Measurements from ENCODE around the gene CRB2.
A peak's percentile ranks its signal among the peaks of the same experiment; 100 is the strongest.
"Not testable (repeated sequence)": the region's sequence is repeated elsewhere in the genome, so short reads cannot be mapped to it uniquely, and the experiment has no call there.

CRB2 gene

GRCh38 chr9:123327697-123328100 is 28.3 kb upstream of the CRB2 start:
- no peak for DNase-seq

DNA sequence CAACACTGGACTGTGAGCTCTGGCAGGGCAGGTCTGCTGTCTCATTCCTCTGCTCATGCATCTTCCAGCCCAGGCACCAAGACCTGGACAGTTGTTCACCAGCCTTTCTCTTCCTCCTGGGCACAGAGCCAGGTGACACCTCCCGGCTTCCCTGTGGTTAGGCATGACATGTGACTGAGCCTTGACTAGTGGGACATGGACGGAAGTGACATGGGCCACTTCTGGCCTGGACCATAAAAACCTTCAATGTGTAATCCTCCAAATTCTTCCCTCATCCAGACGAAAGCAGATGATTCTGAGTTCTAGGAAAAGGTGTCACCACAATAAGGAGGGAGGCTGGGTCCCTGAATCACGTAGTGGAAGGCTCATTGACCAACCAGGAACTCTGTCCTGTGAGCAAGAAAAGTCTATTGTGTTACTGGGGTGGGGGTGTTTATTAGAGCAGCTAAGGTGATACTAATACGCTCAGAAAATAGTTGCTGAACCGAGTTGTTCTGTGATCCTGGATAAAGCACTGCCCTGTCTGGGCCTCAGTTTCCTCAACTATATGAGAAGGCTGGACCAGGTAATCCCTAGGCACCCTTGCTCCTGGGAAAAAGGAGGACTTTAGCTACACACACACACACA is 26.6 kb upstream of the CRB2 start:
- peak in 6 of 56 donors; percentile 11 to 30 (median 18) for DNase-seq

DNA sequence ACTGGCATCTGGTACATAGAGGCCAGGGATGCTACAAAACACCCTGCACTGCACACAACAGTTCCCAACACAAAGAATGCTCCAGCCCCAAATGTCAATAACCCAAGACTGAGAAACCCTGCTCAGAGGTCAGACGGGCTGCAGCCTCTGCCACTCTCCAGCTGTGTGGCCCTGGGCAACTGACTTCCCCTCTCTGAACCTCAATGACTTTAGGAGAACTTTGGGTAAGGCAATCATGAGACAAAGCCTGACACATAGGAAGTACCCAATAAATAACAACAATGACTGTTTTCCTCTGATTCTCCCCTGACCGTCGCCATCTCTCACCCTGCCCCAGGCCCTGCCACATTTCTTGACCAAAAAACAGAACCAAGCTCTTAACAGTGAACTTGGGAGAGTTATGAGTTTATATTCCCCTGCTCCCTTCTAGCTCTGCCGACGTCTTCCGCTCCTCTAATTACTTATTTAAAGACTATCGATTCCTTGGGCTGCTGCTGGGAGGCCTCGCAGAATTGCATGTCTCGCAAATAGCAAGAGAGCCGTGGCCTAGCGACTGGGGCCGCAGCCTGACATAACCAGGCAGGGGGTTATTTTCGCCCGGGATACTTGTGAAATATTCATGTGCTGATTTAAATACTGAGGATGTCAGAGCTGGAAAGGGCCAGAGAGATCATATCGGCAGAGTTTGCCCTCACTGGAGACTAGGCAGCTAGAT is 24.5 kb upstream of the CRB2 start:
- DNase-seq = no peak

DNA sequence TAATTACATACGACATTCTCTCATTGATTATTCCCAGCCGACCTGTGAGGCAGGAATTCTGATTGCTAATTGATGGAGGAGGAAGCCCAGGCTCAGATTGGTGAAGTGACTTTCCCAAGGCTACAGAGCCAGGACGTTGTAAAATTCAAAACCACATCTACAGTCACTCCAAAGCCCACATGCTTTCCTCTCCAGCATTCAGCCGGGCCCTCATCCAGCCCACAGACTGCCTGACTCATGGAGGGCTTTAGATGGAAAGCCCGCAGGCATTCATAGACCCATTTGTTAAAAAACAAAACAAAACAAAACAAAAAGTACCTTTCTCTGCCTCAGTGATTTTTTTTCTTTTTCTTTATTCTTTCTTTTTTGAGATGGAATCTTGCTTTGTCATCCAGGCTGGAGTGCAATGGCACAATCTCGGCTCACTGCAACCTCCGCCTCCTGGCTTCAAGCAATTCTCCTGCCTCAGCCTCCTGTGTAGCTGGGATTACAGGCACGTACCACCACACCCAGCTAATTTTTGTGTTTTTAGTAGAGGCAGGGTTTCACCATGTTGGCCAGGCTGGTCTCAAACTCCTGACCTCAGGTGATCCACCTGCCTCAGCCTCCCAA is 22.8 kb upstream of the CRB2 start:
- not testable (repeated sequence) for DNase-seq

- DNase-seq = no peak
These were observed 21.4 kb upstream of the CRB2 start for GRCh38 chr9:123334639-123335038.

- DNase-seq = peak in 13 of 56 donors; percentile 7 to 54 (median 27)
These were observed 20.6 kb upstream of the CRB2 start for GRCh38 chr9:123335193-123335985.

DNA sequence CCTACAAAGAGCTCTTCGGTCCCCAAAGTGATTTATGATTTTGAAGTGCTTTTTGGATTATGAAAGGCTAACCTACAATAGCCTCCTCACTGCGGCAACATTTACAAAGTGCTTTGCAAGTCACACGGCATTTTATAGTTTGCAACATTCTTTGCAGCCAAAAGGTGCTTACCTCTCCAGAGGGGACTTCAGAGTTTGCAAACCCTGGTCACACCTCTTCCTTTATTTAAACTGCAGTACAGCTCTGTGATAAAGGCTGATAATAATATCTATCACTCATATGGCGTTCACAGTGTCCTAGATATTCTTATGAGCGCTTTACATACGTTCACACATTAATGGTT is 20.0 kb upstream of the CRB2 start:
- DNase-seq = no peak

DNA sequence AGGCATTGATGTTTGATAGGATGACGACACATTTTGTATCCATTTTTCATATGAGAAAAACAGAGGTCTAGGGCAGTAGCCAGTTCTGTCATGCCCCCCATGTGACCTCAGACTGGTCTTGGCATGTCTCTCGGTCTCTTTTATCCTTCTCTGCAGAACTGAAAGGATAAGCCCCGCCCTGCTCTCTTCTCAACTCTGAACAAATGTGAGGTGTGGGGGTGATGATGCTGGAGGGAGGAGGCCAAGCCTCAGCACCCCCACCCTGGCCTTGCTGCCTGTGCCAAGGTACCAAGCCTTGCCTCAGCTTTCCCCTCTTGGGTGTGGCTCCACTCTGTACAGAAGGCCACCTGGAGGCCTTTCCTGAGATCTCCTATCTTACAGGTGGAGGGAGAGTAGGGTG is 19.5 kb upstream of the CRB2 start:
- no peak for DNase-seq

DNA sequence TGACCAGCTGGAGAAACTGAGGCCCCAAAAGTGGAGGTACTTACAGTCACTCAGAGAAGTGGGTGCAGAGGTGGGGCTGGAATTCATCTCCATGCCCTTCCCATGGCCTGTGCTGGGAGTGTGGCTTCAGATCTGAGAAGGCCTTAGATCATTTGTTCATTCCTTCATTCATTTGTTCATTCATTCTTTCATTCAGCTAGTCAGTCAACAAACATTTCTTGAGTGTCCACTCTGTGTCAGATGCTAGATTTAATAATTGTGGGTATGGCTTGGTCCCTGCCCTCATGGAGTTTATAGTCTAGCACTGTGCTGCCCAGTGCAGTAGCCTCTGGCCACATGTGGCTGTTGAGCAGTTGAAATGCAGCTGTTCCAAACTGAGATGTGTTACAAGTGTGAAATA is 19.0 kb upstream of the CRB2 start:
- no peak for DNase-seq

DNA sequence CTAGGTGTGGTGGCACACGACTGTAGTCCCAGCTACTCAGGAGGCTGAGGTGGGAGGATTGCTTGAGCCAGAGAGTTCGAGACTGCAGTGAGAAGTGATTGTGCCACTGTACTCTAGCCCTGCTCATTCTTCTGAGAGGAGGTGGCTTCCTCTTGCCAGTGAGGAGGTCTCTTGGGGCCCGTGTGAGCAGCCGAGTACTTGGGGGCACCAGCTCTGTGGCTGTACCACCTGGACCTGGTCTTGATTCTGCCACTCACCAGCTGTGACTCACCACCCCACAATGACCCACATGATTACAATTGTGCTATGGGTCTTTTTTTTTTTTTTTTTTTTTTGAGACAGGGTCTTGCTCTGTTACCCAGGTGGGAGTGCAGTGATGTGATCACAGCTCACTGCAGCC is 18.0 kb upstream of the CRB2 start:
- no peak for DNase-seq

DNA sequence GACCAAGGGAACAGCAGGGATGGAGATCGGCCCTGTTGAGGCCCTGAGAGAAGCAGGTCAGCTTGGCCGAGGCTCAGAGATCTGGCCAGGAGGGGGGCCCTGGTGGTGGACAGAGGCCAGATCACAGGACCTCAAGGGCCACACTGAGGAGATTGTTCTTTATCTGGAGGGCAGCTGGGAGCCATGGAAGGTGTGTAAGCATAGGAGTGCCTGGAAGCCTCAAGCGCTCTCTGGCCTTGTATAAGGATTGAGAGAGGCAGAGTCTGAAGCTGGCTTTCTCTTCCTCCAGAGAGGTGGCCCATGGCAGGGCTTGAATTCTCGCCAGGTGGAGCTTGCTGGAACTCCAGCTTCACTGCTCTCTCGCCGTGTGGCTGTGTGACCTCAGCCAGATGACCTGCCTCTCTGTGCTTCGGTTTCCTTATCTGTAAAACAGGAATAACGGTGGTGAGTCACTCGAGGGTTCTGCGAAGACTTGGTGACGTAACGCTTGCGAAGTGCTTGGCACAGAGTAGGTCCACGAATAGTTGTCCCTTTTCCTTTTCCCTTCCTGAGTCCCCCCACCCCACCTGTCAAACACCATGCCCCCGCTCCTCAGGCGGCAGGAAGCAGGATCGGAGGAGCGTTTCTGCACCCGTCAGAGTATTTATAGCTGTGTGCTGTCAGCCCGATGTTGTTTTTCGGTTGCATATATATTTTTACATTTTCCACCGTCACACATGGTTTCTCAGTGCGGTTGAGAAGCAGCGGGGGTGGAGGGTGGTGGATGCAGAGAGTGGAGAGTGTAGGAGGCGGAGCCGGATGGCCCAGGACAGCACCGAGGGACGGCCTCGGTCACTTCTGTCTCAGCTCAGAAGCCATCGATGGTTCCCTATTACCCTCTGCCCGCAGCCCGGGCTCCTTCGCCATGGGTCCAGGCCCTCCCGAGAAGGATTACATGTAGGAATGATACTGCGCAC is 17.0 kb upstream of the CRB2 start:
- peak in 3 of 56 donors; percentile 20 to 33 (median 32) for DNase-seq

DNA sequence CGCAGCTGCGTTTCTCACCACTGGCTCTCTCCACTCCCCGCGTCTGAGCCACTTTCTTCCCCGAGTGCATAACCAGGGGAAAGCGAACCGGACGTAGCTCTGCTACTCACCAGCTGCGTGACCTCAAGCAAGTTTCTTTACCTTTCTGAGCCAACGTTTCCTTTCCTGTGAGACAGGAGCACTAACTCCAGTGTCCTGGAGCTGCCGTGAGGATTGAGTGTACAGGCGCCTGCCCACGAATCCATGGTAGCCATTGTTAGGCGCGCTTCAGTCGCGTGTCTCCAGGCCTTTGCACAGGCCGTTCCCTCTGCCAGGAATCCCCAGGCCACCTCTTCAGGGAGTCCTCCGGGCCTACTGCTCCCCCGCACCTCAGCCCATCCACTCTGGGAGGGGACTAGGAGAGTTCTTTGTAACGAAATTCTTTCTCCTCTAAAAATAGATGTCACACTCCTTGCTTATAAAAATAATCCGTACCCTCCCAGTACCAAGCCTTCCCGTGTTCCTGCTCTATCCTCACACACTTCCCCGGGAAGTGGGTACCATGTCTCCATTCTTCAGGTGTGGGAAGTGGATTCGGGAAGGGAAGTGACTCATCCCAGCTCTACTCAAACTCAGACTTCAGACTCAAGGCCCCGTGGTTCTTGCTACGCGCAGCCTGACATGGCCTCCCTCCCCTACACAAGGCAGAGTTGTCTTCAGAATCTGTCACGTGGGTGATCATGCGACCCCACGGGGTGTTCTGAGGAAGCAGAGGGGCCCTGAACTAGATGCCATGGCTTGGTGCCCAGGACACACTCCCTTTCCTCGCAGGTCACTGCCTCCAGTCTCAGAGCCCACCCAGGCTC is 16.1 kb upstream of the CRB2 start:
- peak in 31 of 56 donors; percentile 20 to 78 (median 46) for DNase-seq

DNA sequence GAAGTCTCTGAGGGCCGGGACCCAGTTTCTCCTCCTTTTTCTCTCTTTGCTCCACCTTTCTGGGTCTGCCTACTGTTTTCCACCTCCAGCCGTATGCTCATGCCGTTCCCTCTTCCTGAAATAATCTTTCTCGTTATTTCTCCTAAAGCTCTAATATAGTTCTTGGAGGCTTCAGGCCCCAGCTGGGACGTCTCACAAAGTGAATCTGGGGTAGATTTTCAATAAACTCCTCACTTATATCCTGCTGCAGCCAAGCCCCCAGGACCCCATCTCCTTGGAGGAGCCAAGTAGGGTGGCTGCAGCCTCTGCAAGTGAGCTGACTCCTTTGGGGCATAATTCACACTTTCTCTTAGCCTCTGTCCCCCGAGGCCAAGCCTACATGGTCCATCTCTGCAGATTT is 14.2 kb upstream of the CRB2 start:
- DNase-seq = no peak

- DNase-seq = no peak
These were observed 13.8 kb upstream of the CRB2 start for GRCh38 chr9:123342247-123342646.

- DNase-seq = no peak
These were observed 12.4 kb upstream of the CRB2 start for GRCh38 chr9:123343443-123344191.

GRCh38 chr9:123344192-123344949 is 11.6 kb upstream of the CRB2 start:
- DNase-seq = no peak

DNA sequence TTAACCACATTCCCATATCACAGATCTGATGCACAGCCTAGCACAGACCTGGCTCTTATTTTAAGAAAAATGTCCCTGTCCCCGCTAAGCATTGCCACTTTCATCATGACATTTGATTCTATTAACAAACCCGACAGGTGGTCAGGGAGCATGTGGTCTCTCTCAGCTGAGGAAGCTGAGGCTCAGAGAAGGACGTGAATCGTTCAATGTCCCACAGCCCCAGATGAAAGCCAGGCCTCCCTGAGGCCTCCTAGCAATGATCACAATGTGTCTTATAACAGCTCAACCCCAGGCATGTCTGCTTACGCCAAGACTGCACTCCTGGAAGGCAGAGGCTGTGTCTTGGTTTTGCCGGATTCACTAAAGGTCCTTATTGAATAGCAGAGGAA is 10.4 kb upstream of the CRB2 start:
- DNase-seq = no peak

GRCh38 chr9:123346026-123346425 is 10.0 kb upstream of the CRB2 start:
- no peak for DNase-seq

Measured in nucleus accumbens (tissue), 56 donors.